Amygdala (tissue), 56 donors: Measurements from ENCODE around the gene PI4KA.
"Not testable (repeated sequence)": the region's sequence is repeated elsewhere in the genome, so short reads cannot be mapped to it uniquely, and the experiment has no call there.

Source experiments
- DNase-seq, 56 donors: peaks; one replicate each; lab custom pipeline; 2025; lab: John Stamatoyannopoulos, UW

The PI4KA gene

DNA sequence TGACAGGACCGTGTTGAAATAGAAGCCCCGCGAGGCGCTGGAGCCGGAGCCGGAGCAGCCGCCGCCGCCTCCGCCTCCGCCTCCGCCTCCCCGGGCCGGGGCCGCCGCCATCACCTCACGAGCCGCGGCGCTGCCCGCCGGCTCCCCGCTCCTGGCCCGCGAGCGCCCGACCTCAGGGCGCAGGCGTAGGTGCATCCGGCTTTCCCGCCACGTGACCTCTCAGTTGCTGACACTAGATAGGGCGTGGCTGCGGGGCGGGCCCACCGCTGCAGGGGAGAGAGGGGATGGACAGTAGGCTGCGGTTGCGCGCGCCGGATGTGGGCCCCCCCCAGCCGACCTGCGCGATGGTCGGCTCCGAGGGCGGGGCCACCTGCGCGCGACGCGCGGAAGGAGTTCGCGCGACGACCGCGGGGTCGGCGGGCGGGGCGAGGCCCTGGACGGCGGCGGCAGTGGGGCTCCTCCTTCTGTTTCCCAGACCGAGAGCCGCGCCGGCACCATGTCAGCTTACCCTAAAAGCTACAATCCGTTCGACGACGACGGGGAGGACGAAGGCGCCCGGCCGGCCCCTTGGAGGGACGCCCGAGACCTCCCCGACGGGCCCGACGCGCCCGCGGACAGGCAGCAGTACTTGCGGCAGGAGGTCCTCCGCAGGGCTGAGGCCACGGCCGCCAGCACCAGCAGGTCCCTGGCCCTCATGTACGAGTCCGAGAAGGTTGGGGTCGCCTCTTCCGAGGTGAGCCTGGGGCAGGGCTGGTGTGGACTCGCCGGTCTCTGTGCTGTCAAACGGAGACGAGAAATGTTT, at the start of gene PI4KA, which contains the start of gene SNAP29:
PI4KA (minus strand) TSS at position 197 of the 802 bp plus-strand sequence; CDS start at position 111, 86 bp downstream.
SNAP29 (plus strand) TSS at position 393 of the 802 bp plus-strand sequence; CDS start at position 497, 104 bp downstream.
- peak; percentile 44 to 98 (median 94) for DNase-seq

DNA sequence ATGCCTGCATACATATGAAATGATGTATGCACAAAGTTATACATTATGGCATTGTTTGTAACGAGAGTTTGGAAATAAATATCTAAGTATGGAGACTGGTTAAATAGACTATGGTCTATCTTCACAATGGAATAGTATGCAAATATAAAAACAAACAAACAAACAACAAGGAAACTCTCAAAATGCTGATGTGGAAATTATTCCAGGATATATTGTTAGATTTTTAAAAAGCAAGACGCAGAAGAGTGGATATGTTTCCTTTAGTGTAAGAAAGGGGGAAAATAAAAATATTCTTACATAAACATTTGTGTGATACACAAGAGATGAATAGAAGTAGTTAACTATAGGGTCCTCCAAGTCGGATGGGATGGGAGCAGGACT, 47.8 kb upstream of the PI4KA start:
- no peak for DNase-seq

DNA sequence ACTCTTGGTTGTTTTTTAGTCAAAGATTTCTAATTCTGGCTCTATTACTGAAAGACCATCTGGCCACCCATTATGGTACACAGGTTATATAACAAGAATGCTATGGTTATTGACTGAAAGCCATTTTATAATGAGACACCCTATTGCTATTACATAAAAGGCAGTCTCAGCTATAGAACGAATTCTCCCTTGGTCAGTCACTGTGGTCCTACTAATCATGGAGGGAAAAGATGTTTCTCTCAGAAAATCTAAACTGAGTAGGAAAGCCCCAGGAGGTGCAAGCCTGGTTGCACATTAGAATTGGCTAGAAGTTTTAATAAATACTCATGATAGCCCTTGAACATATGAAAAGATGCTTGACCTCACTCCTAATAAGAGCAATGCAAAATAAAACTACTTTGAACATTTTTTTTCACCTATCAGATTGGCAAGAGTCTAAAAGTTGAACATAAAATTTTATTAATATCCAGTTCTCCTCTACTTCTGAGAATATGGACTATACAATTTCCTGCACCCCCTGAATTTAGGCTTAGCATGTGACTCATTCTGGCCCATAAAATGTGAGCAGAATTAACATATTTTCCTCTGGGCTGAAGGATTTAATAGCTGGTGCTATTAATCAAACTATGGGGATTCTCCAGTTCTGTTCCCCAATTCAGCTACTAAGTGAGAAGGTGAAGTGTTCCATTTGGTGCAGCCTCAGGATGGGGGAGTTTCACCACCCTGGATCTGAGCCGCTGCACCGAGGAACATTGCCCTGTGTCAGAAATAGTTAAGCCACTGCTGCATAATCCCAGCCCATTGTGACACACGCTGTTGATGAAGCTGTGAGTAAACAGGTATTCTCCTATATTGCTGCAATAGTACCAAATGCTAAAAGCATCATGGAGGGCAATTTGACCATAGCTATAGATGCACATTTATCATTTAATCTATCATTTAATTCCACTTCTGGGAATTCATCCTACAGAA, 47.1 kb upstream of the PI4KA start:
- no peak for DNase-seq

DNA sequence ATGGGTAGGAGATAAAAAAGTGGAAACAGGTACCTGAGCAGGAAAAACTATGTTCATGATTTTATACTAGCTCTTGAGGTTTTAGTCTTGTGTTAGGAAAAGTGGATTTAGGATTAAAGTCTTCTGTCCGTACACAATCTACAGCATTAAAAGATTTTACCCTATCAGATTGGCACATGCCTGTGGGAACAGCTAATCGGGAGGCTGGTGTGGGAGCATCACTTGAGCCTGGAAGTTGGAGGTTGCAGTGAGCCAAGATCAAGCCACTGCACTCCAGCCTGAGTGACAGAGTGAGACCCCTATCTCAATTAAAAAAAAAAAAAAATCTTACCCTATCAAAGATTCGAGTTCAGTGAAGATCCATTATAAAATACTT, 46.4 kb upstream of the PI4KA start:
- no peak for DNase-seq

DNA sequence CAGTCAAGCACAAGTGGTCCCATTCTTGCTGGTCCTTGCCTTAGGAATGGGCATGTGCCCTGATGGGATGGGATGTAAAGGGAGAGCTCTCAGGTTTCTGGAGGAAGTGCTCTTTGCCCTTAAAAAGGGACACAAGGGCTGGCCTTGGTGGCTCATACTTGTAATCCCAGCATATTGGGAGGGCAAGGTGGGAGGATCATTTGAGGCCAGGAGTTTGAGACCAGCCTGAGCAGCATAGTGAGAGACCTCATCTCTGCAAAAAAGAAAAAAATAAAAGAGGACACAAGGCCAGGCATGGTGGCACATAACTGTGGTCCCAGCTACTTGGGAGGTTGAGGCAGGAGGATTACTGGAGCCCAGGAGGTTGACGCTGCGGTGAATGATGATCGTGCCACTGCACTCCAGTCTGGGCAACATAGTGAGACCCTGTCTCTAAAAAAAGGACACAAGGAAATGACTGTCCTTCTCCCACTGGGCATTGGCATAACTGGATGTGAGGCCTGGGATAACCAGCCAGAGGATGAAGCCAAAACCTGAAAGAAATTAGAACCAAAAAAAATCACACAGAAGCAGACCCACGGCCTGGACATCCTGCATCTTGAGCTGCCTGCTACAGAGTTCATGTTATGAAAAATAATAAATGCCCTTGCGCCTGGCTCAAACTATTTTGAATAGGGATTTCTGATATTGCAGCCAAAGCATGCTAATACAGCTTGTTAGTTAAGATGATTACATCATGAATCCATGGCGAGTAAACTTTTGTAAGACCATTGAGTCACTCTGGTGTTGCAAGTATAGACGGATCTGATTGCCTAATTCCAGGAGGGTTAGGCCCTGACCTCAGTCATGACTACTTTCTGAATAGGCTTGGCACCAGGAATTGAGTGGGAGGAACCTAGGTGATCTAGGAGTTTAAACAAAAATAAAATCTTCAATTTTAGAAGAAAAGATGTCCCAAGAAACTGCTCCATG, 45.7 kb upstream of the PI4KA start:
- no peak for DNase-seq

DNA sequence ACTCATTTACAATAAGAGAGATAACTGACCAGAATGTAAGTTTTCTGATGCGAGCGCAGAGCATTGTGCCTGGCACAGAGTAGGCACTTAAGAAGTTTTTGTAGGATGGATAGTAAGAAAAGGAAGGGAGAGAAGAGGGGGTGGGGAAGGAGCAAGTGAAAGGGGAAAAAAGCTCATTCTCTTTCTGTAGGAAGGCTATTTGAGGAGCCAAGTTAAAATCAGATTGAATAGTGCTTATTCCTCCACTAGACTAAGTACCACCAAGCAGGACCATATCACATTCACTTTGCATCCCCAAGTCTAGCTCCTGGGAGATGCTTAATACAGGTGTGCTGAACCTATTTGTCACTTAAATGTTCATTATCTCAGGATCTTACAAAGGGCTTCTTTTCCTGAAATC, 44.5 kb upstream of the PI4KA start:
- no peak for DNase-seq

DNA sequence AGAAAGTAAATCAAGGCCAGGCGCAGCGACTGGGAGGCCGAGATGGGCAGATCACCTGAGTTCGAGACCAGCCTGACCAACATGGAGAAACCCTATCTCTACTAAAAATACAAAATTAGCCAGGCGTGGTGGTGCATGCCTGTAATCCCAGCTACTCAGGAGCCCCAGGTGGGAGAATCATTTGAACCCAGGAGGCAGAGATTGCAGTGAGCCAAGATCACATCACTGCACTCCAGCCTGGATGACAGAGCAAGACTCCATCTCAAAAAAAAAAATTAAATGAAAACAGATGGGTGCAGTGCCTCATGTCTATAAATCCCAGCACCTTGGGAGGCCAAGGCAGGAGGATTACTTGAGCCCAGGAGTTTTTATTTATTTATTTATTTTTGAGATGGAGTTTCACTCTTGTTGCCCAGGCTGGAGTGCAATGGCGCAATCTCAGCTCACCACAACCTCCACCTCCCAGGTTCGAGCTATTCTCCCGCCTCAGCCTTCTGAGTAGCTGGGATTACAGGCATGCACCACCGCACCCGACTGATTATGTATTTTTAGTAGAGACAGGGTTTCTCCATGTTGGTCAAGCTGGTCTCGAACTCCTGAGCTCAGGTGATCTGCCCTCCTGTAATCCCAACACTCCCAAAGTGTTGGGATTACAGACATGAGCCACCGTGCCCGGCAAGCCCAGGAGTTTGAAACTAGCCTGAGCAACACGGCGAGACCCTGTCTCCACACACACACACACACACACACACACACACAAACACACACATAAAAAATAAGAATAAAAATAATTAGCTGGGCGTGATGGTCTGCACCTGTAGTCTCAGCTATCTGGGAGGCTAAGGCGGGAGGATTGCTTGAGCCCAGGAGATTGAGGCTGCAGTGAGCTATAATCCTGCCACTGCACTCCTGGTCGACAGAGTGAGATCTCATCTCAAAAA, 42.8 kb upstream of the PI4KA start:
- not testable (repeated sequence) for DNase-seq

DNA sequence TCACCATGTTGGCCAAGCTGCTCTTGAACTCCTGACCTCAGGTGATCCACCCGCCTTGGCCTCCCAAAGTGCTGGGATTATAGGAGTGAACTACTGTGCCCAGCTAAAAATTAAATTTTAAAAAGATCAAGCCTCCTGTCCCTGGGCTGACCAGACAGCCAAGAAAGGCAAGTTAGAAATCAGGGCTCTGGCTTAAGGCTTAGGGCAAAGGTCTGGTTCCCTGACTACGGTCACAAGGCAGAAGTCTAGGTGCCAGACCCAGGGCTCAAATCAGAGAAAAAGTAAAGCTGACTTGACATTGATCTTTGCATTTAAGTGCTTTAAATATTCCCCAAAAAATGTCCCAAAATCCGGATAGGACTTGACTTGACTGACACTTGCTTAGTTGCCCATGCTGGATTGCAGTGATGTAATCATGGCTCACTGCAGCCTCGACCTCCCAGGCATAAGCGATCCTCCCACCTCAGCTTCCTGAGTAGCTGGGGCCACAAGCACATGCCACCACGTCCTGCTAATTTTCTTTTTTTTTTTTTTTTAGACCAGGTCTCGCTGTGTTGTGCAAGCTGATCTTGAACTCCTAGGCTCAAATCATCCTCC, 41.3 kb upstream of the PI4KA start:
- no peak for DNase-seq

DNA sequence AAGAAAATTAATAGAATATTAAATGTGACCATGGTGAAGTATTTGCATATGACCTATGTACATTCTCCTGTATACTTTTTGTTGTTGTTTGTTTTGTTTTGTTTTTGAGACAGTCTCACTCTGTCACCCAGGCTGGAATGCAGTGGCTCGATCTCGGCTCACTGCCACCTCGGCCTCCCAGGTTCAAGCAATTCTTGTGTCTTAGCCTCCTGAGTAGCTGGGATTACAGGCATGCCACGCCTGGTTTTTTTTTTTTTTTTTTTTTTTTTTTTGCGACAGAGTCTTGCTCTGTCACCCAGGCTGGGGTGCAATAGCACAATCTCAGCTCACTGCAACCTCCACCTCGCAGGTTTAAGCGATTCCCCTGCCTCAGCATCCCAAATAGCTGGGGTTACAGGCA, 39.1 kb upstream of the PI4KA start:
- DNase-seq = not testable (repeated sequence)

DNA sequence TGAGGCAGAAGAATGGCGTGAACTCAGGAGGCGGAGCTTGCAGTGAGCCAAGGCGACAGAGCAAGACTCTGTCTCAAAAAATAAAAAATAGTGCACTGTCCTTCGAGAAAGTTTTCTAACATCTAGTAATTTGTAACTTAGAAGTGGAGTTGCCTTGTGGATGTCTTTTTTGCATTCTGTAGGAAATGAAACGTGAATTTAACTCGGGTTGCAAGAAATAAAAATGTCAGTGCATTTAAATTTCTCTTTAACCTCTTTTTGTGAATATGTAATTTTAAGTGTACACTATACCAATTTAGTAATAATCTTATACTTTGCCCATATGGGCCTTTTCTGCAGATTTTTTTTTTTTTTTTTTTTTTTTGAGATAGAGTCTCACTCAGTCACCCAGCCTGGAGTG, 32.4 kb upstream of the PI4KA start:
- no peak for DNase-seq

DNA sequence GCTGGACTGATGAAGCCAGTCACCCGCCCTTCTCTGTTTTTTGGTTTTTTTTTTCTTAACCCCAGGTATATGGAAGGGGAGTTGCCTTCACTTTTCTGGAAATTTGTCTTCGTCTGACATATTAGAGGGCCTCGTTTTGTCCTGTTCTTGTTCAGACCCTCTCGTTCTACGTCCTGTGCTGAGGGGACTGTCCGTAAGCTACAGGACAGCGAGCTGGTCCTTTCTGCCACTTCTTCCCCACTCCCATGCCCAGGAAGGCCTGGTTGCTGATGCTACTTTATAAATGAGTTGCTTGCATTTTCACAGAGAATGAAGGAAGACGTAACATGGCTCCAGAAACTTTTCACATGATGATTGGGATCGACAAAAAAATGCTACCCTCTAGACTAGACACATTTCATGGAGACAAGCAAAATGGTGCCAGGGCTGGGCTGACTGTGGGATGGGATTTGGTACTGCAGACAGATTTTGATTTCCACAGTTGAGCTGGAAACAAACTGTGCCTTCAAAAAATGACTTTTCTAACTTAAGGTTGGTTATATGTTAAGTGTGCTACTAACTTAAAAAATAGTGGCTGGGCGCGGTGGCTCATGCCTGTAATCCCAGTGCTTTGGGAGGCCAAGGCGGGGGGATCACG, 31.4 kb upstream of the PI4KA start:
- no peak for DNase-seq

DNA sequence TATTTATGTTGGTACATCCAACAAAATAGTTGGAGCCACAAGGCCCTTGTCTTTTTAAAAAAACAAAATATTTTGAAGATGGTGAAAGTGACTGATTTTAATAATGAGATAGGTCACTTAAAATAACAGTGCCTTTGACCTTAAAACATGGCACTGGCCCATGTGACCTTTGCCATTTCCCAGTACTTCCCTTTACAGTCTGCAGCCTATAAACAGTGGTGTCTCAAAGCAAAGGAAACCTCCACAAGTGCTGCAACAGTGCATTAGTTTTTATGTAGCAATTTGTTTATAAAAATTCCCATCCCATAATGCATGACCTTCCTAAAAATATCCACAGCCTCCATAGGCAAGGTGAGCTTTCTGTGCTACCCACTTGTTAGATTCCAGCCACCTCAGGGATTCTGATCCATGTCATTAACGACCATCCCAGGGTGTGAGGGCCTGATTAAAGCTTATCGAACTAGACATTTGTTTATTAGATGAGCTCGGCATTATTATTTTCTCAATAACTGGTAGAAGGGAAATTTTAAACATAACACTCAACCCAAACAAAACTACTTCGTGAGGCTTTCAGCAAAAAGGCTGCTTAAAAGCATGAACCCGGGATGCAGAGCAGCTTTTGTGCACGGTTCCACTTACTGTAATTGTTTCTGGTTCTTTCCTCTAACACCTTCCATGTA, 30.6 kb upstream of the PI4KA start:
- no peak for DNase-seq

DNA sequence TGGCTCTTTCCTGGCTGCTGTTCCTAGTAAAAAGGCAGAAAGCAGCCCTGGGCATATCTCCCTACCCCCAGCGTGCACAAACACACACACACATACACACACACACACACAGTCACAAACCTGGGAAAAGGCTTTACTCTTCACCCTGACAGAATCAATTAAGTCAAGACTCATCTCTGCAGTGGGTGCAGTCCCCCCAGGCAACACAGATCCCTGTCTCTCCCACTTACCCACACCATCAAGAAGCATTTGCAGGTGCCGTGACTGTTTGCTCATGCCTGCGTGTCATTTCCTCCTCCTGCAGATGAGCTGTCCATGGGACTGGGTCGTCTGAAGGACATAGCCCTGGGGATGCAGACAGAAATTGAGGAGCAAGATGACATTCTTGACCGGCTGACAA, 28.8 kb upstream of the PI4KA start:
- DNase-seq = no peak

DNA sequence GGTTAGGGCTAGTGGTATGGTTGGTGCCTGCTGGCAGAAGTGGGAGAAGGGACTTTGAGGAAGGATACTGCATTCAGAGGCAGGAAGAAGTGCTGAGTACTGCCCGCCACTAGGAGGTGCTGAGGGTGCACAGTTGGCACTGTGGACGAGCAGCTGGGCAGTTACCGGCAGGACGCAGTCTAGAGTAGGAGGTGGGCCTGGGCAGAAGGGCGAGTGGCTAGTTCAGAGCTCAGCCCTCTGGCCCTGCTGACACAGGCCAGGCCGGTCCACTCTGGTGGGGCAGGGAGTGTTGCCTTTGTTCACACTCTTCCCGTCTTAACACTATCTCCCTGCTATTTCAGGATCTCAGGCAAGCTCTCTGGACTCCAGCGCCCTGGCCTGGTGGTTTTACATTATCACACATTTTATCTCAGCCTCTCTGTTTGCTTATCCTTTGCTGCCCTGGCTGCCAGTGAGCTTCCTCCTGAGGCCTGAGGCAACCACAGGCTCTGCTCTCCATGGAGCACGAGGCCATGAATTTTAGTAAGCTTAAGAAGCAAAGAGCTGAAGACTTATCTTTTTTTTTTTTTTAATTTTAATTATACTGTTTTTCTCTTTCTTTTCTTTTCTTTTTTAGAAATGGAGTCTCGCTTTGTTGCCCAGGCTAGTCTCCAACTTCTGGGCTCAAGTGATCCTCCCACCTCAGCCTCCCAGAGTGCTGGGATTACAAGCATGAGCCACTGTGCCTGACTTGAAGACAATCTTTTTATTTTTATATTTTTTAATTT, 27.1 kb upstream of the PI4KA start:
- peak in 52 of 56 donors; percentile 8 to 81 (median 48) for DNase-seq

DNA sequence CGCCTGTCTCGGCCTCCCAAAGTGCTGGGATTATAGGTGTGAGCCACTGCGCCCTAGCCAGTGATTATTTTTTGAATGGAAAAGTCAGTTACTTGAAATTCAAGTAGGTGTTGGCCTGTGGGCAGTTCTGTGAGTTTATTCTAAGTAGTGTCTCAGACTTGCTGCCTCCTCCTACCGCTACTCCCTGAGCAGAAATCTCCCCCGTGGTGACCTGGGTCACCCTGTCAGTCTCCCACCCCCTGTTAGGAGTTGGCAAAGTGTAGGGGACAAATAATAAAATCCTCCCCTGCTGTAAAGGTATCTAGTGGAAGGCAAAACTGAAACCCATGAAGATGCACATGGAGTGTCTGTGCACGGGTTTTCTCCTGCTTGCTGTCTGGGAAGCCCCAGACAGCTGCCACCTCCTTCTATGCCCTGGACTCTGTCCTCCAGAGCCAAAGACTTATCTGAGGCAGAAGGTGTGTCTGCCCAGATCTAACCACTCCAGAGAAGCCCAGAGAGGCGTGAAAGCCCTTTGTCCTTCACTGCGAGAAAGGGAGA, 26.5 kb upstream of the PI4KA start:
- no peak for DNase-seq

DNA sequence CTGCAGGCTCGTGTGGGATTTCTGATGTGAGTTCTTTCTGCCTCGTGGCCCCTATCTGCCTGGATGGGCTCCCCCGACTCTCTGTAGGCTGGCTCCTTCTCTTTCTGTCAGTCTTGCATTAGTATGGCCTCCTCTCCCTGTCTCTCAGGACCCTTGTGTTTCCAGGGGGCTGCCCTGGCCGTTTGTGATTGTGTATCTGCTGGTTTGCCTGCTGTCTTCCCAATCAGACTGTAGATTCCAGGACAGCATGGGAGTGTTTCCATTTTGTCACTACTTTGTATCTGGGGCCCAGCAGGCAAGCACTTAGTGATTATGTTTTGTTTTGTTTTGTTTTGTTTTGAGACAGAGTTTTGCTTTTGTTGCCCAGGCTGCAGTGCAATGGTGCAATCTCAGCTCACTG, 25.8 kb upstream of the PI4KA start:
- no peak for DNase-seq

DNA sequence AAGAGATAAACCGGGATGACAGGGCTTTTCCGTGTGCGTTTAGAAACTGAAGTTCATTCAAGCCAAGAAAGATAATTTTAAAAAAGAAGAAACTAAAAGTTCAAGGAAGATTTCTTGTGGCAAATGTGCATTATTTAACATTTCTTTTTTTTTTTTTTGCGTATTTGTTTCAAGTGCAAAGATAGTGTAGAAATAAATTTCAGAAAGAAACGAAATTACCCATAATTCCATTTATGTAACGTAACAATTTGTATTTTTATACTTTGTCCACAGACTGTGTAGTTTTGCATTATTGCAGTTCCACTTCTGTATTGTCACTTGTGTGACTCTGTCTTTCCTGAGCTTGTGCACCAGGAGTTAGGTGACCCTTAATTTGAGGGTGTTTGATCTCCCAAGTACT, 24.2 kb upstream of the PI4KA start:
- DNase-seq = no peak
